SU-DHL-6 (cell line): ENCODE data around the gene OPA3.
"Not testable (repeated sequence)": the region's sequence is repeated elsewhere in the genome, so short reads cannot be mapped to it uniquely, and the experiment has no call there.

Source experiments
- H2AFZ ChIP-seq: fragments of 200-600 bp; sonication (generic); 2 replicates; pipeline ENCODE4 v1.6.1; 2014; ENCODE audit warnings: low read depth, mild to moderate bottlenecking, moderate library complexity, mixed read lengths, antibody characterized with exemption, low read length; ENCODE audit not compliant: severe bottlenecking
- H3F3A ChIP-seq: fragments of 200-600 bp; shearing (Covaris generic); 2 replicates; pipeline ENCODE4 v1.6.0; 2016; ENCODE audit warnings: antibody characterized with exemption, mild to moderate bottlenecking; ENCODE audit not compliant: insufficient read depth
- H3K27ac ChIP-seq: fragments of 200-600 bp; sonication (generic); 2 replicates; pipeline ENCODE4 v1.5.1; 2016; ENCODE audit warnings: low read depth, mild to moderate bottlenecking, low read length, moderate library complexity, mixed read lengths
- H3K27me3 ChIP-seq: fragments of 200-600 bp; sonication (generic), shearing (Covaris generic); 2 replicates; pipeline ENCODE4 v1.6.0; 2014; ENCODE audit warnings: mild to moderate bottlenecking, low read length
- H3K36me3 ChIP-seq: fragments of 200-600 bp; sonication (generic); 2 replicates; pipeline ENCODE4 v1.6.1; 2014; ENCODE audit warnings: mild to moderate bottlenecking, low read length, mixed read lengths
- H3K4me2 ChIP-seq: fragments of 300-600, 200-600 bp; shearing (Covaris generic), sonication (generic); 2 replicates; pipeline ENCODE4 v1.6.0; 2014; ENCODE audit warnings: low read length, low read depth, mild to moderate bottlenecking; ENCODE audit not compliant: poor library complexity, severe bottlenecking
- H3K4me3 ChIP-seq: fragments of 200-600 bp; sonication (generic); 2 replicates; pipeline ENCODE4 v1.5.1; 2014; ENCODE audit warnings: antibody characterized with exemption, low read length, mild to moderate bottlenecking, mixed read lengths; ENCODE audit not compliant: insufficient read depth, poor library complexity, severe bottlenecking
- H3K79me2 ChIP-seq: fragments of 200-600 bp; sonication (generic); 2 replicates; pipeline ENCODE4 v1.6.1; 2014; ENCODE audit warnings: mild to moderate bottlenecking, low read length, moderate library complexity; ENCODE audit not compliant: insufficient read depth
- H3K9ac ChIP-seq: fragments of 200-600 bp; sonication (generic); 2 replicates; pipeline ENCODE4 v1.7.0; 2014; ENCODE audit warnings: mild to moderate bottlenecking, low read length
- H3K9me2 ChIP-seq: fragments of 200-600 bp; sonication (generic); replicated peaks from 2 replicates; pipeline ENCODE4 v1.6.1; 2014; ENCODE audit warnings: low read length; ENCODE audit not compliant: insufficient read depth
- H3K9me3 ChIP-seq: fragments of 200-600 bp; sonication (generic); 2 replicates; pipeline ENCODE4 v1.6.1; 2014; ENCODE audit warnings: low read length, mixed read lengths; ENCODE audit not compliant: insufficient read depth
- H4K20me1 ChIP-seq: fragments of 200-600 bp; sonication (generic); 2 replicates; pipeline ENCODE4 v1.6.1; 2014; ENCODE audit warnings: low read depth, mild to moderate bottlenecking, antibody characterized with exemption, low read length, moderate library complexity, mixed read lengths
- EZH2phosphoT487 ChIP-seq: fragments of 200-600 bp; sonication (generic), shearing (Covaris generic); conservative IDR thresholded peaks from 2 replicates; pipeline ENCODE4 v1.6.1; 2018; ENCODE audit warnings: mild to moderate bottlenecking, antibody characterized with exemption, low read length, moderate library complexity, mixed read lengths
- TF ChIP-seq, protein P1 (sequence below): fragments of 200-600 bp; sonication (generic); IDR thresholded peaks from one replicate; pipeline ENCODE4 v1.5.1; 2017; ENCODE audit warnings: antibody characterized with exemption, mild to moderate bottlenecking, low read length, moderate library complexity; ENCODE audit not compliant: insufficient read depth, poor library complexity, severe bottlenecking

The OPA3 gene

DNA sequence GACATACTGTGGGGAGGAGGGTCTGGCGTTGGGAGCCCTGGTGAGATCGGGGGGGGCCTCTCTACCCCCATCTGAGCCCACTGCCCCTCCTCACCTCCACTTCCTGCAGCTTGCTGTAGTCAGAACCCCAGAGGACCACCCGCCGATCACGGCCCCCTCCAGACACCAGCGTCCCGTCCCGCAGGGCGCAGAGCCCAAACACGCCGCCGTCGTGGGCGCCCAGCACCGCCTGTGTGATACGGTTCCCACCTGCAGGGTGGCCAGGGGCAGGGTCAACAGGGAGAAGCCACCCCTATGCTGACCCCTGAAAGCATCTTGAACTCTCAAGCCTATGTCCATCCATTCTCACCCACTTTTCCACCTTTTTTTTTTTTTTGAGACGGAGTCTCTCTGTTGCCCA is 36.8 kb upstream of the OPA3 start:
- Histone ChIP-seq H3K36me3 (no peaks in the 10 kb centered on the region), H3K9me2 (no peaks in the 10 kb centered on the region), H3K27ac (no peak overlapping the region), H3K27me3 (no peaks in the 10 kb centered on the region), H3K4me3 (no peak overlapping the region), H2AFZ (no peak overlapping the region), H3K9ac (no peak overlapping the region), H3K9me3 (no peaks in the 10 kb centered on the region), H4K20me1 (no peaks in the 10 kb centered on the region), H3K4me2 (no peak overlapping the region), H3K79me2 (no peaks in the 10 kb centered on the region), H3F3A (no peaks in the 10 kb centered on the region)
- TF ChIP-seq, protein P1, sequence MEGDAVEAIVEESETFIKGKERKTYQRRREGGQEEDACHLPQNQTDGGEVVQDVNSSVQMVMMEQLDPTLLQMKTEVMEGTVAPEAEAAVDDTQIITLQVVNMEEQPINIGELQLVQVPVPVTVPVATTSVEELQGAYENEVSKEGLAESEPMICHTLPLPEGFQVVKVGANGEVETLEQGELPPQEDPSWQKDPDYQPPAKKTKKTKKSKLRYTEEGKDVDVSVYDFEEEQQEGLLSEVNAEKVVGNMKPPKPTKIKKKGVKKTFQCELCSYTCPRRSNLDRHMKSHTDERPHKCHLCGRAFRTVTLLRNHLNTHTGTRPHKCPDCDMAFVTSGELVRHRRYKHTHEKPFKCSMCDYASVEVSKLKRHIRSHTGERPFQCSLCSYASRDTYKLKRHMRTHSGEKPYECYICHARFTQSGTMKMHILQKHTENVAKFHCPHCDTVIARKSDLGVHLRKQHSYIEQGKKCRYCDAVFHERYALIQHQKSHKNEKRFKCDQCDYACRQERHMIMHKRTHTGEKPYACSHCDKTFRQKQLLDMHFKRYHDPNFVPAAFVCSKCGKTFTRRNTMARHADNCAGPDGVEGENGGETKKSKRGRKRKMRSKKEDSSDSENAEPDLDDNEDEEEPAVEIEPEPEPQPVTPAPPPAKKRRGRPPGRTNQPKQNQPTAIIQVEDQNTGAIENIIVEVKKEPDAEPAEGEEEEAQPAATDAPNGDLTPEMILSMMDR = no peak
- no peak for TF ChIP-seq EZH2phosphoT487

DNA sequence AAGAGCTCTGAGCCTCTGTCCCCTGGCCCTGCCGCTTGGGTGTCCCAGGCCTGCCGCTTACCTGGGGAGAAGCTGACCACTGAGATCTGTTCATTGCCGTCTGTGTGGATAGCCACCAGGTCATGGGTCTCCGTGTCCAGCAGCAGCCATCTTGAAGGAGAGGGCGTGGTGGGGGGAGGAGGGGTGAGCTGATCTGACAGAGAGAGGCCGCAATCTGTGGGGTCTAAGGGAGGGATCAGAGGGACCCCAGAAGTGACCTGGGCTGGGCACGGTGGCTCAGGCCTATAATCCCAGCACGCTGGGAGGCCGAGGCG is 32.1 kb upstream of the OPA3 start:
- 0 out of 2 replicates have a peak, but pooled peaks cover 2% of the 10 kb centered on the region for H3K36me3 ChIP-seq
- peaks cover 3% of the 10 kb centered on the region; the same call in 1 of the 2 replicates for H3F3A ChIP-seq
- TF ChIP-seq, protein P1 = no peak
- no peak for TF ChIP-seq EZH2phosphoT487
- no peak overlapping the region for H3K9ac ChIP-seq
- H2AFZ ChIP-seq = no peak overlapping the region
- no peak overlapping the region for H3K27ac ChIP-seq
- no peaks in the 10 kb centered on the region for H3K9me2 ChIP-seq
- no peaks in the 10 kb centered on the region for H3K9me3 ChIP-seq
- H3K4me2 ChIP-seq = no peak overlapping the region
- H4K20me1 ChIP-seq = no peaks in the 10 kb centered on the region
- no peak overlapping the region for H3K4me3 ChIP-seq
- no peaks in the 10 kb centered on the region for H3K79me2 ChIP-seq
- no peaks in the 10 kb centered on the region for H3K27me3 ChIP-seq

GRCh38 chr19:45615795-45616703 is 31.4 kb upstream of the OPA3 start:
- no peaks in the 10 kb centered on the region for H3K9me2 ChIP-seq
- TF ChIP-seq EZH2phosphoT487 = no peak
- TF ChIP-seq, protein P1 = no peak
- no peak overlapping the region for H3K4me2 ChIP-seq
- no peak overlapping the region for H3K4me3 ChIP-seq
- 0 out of 2 replicates have a peak, but pooled peaks cover 2% of the 10 kb centered on the region for H3K36me3 ChIP-seq
- no peak overlapping the region for H3K27ac ChIP-seq
- no peak overlapping the region for H3K9ac ChIP-seq
- H3K9me3 ChIP-seq = no peaks in the 10 kb centered on the region
- peaks cover 3% of the 10 kb centered on the region; the same call in 1 of the 2 replicates for H3F3A ChIP-seq
- H4K20me1 ChIP-seq = no peaks in the 10 kb centered on the region
- no peak overlapping the region for H2AFZ ChIP-seq
- H3K27me3 ChIP-seq = no peaks in the 10 kb centered on the region
- H3K79me2 ChIP-seq = no peaks in the 10 kb centered on the region

DNA sequence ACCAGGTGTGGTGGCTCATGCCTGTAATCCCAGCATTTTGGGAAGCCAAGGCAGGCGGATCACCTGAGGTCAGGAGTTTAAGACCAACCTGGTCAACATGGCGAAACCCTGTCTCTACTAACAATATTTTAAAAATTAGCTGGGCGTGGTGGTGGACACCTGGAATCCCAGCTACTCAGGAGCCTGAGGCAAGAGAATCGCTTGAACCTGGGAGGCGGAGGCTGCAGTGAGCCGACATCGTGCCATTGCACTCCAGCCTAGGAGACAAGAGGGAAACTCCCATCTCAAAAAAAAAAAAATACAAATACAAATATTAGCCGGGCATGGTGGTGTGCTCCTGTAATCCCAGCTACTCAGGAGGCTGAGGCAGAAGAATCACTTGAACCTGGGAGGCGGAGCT is 30.5 kb upstream of the OPA3 start:
- not testable (repeated sequence) for H4K20me1 ChIP-seq, H3K9me3 ChIP-seq, H3F3A ChIP-seq, H3K4me2 ChIP-seq, H2AFZ ChIP-seq, H3K9me2 ChIP-seq, H3K36me3 ChIP-seq, H3K9ac ChIP-seq, H3K27me3 ChIP-seq, H3K4me3 ChIP-seq, H3K79me2 ChIP-seq, H3K27ac ChIP-seq
